NCI-H748 (cell line): ENCODE measurements around the gene BCL11A.

Experiments used
- DNase-seq: peaks from one replicate; lab custom pipeline; 2025; ENCODE audit not compliant: unreplicated experiment; lab: John Stamatoyannopoulos, UW

The BCL11A gene

DNA sequence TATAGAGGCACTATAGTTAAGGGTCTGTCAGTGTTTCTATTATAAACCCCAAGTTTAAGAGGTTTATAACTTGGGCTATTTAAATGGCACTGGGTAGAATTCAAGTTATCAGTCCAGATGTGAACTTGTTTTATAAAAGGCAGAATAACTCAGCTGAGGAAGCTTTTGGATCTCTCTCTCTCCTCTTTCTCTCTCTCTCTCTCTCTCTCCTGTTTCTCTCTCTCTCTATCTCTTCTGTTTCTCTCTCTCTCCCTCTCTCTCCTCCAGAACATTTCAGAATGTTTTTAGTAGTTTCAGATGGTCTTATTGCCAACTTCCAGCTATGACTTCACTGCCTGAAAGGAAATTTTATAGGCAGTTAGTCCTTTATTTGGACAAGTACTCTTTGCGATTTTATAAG lies 6.4 kb upstream of the BCL11A start:
- no peak for DNase-seq

DNA sequence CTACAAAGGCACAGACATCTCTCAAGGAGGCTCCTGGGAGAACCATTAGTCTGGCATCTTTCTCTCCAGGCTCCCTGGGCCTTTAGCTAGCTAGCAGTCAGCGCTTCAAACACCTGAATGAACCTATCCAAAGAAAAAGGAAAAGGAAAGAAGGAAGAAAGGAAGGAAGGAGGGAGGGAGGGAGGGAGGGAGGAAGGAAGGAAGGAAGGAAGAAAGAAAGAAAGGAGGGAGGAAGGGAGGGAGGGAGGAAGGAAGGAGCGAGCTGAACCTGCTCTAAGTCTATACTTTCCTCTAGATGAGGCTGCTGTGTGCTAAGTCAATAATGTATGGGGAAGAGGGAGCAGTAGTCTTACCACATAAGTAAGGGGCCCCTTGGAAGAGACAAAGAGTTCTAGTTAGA lies 5.1 kb upstream of the BCL11A start:
- no peak for DNase-seq

DNA sequence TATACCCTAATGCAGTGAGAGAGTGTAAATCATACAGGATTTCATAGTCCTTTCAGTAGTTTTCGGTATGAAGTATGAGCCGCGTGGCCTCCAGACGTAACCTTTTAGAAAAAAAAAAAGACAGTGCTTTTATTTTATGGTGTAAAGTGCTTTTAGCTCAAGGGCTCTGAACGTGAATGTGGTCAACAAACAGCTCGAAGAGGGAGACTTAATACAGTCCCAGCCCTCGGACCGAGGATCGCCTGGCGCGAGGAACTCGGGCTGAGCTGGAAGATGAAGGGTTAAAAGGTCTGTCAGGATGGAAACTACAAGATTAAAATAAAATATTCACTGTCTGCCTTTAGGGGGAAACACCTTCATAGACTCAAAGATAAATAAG lies 4.0 kb upstream of the BCL11A start:
- no peak for DNase-seq

DNA sequence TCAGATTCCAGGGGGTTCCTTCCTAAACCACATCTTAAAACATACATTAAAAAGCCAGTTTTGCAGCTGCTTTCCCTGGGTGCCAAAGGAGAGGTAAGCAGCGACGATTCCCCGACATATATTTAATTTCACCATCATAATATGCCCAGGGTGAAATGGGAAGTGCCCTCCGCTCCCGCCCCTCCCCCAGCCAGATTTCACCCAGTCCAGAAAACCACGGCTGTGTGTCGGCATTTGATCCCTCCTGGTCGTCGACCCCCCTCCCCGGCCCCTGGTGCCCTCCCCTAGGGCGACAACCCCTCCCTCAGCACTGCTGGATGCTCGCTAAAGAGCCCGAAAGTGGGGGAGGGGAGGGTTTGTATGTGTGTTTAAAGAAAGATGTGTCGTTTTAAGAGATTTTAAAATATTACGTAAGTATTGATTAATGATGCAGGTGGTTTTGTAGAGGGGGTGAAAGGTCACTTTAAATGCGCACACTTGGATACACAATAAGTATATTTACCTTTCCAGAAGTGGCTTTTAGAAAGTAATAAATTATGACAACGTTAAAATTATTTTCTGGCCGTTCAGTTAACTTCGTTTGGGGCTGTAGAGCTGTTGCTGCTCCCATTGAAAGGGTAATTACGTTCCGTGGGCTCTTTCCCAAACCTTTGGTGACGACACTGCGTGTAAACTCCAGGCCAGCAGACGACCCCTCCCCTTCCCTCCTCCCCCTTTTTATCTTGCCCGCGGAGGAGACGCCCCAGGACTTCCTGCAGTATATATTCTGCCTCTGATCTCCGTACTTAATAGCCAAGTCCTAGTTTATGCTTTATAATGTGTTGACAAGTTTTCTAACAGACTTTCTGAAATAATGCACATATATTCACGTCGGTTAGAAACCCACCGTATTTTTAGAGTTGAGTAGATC lies 3.4 kb upstream of the BCL11A start:
- peak; percentile 48 for DNase-seq

DNA sequence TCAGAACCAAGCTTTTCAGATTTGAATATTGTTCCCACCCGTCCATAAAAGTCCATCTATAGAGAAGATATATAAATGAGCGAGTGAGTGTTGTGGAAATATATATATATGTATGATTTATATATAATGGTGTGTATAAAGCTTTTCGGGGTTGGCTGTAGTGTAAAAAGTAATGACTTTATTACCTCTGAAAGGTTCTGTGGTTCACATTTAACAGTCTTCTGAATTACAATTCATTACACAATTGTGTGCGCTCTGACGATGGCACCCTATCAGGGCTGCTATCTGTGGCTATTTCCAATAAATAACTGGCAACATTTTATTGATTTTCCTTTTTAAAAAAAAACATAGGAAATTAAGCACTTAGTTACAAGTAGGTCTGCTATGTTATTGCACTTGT lies 2.7 kb upstream of the BCL11A start:
- no peak for DNase-seq

DNA sequence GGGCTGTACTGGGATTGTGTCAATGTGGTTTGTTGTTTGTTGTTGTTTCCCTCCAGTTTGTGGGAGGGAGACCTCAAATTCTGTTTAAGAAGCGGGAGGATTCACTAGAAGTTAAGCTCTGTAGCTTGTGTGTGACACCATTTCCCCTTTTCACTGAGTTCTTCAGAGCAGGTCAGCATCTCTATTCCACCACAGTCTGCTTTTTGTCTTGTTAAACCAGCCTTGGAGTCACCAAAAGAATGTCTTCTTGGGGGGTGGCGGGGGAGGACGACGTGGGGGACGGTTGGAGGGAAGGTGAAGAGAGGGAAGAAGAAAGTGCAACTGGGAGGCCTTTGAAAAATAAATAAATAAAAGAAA lies 2.3 kb upstream of the BCL11A start:
- no peak for DNase-seq

DNA sequence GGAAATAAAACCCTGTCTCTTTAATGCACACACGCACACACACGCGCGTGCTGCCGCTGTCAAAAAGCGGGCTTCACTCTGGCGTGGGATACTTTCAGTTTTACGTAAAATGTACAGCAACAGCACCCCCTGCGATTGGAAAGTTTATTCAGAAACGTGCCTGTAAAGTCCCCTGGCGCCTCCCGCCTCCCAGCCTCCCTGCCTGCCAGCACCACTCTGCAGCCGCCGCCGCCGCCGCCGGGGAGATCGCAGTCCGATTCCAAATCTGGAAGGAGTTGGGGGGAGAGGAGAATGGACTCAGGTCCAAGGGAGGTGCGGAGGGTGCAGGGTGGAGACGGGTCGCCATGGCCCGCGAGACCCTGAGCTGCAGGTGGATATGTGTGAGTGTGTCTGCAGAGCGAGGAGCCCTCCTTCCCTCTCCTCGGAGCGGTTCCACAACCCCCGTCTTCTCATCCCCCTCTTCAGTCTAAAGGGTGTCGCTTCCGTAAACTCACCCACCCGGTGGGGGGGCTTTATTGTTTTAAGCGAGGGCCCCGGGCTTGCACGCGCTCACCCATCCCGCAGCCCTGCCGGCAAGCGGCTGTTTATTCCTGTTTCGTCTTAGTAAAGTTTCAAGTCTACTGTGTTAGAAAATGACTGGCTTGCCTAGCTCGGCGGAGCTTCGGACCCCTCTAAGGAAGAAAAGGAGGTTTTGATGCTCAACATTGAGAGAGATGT lies 1.8 kb upstream of the BCL11A start:
- peak; percentile 59 for DNase-seq

DNA sequence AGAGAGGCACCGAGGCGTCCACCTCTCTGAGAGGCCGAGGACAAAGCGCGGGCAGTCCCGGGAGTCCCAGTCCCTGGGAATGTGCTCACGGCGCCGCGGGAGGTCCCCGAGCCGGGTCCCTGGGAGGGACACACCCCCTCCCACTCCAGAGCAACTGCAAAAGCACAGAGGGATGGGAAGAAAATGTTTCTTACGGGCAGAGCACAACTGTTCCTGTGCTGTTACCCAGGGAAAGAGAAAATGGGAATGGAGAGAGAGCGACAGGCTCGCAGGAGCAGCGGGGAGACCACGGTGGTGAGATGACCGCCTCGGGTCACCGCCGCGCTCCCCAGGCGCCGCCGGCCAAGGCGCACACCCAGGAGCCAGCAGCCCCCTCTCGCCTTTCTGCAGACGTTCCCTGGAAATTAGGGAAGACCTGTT lies 1.2 kb upstream of the BCL11A start:
- peak; percentile 48 for DNase-seq

DNA sequence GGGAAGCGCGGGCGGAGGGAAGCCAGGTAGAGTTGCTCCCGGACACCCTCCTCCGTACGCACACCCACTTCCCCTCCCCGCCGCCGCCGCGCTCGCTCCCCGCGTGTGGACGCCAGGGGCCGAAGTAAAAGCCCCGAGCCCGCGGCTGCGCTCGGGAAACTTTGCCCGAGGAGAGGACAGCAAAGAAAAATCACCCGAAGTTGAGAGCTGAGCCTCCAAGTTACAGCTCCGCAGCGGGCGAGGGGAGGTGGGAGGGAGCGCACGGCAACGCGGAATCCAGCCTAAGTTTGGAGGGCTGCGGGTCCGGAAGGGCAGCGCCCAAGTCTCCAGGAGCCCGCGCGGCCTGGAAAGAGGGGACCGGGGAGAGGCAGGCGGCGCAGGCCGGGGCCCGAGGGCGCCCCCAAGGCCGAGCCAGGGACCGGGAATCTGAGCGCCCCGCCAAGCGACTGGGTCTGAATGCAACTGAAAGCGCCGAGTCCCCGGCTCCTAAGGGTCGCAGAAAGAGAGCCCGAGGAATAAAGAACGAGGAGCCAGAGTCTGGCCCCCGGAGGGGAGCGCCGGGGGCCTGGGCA lies 706 bp upstream of the BCL11A start:
- peak; percentile 57 for DNase-seq

DNA sequence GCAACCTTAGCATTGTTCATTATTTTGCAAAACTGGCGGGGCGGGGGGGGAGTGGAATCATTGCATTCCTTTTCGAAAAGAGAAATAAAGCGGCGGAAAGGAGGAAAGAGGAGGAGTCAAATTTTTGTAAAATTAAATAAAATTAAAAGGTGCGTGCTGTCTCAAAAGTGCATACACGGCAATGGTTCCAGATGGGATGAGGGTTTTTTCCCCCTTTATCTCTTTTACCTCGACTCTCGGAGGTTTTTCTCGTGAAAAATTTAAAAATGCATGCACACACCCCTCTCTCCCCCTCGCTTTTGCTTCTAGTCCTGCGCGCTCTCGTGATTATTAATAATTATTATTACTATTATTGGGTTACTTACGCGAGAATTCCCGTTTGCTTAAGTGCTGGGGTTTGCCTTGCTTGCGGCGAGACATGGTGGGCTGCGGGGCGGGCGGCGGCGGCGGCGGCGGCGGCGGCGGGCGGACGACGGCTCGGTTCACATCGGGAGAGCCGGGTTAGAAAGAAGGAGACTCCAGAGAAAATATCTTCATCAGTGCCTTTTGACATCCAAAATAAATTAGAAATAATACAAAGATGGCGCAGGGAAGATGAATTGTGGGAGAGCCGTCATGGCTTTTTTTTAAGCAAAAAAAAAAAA lies 481 bp downstream of the BCL11A start:
- DNase-seq = peak; percentile 33

DNA sequence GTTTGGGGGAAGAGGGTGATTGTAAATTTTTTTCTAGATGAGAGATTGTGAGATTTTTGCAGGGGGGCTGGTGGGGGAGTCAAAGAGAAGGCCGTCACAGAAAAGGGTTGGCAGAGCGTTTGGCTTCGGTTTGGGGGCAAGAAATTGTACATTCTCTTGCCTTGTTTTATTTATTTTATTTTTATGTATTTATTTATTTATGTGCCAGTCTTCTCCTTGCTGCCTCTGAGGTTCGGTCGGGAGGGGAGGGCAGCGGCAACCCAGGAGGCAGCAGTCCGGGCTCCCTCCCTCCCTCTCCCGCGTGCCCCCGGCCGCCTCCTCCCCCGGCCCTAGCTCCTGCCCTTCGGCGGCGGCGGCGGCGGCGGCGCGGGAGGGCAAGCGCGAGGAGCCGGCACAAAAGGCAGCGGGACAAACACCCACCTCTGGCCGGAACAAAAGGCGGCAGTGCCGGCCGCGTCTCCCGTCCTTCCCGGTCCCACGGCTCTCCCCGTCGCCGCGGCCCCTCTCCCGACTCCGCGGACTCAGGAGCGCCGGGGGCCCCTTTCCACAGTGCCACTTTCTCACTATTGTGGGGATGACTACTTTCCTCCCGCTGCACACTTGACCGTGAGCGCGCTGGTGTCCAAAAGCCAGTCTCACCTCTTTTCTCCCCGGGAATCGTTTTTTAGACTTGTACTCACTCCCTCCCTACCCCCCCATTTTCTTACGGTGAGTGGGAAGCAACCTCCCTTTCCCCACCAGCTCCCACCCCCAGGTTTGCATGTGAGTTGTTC lies 1.2 kb downstream of the BCL11A start:
- peak; percentile 52 for DNase-seq

DNA sequence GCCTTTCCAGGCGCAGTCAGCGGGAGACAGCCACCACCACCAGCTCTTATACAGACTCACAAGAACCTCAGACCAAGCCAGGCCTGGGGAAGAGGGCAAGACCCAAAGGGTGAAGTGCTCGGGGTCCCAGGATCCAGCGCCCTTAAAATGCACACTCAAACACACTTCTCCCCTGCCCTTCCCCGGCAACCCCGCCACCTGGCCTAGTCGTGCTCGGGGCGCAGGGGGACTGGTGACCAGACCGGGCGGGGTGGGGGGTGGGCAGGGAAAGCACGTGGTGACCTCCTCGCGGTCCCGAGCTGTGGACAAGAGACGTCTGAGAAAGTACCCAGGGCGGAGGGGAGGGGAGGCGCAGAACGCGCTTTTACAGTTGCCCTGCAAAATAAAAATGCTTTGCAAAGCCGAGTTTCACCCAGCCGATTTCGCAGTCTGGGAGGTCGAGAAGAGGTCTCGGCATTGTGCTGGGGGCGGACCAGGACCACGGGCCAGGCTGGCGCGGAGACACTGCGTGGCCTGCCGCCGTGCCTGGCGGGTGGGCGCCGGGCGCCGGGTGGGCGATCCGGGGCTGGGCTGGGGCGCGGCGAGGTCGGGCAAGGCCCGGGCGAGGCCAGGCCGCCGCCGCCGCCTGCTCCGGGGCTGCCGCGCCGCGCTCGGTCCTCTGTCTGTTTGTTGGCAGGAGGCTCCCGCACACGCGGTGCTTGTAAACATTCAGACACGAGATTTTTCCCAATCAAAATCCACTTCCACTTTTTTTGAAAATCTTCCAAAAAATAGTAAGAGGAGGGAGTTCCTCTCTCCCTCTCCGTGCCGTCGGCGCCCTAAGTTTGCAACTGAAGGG lies 2.0 kb downstream of the BCL11A start:
- DNase-seq = peak; percentile 40

DNA sequence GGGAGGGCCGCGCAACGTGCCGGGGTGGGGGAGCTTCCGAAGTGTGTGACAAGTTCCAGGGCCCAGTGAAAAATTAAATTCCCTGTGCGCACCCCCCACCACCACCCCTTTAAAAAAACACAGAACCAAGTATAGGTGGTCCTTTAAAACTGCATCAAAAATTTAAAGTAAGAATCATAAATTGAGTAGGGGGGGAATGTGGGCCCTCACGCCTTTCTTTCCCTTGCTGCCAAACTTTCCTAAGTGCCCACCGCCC lies 2.5 kb downstream of the BCL11A start:
- DNase-seq = no peak

DNA sequence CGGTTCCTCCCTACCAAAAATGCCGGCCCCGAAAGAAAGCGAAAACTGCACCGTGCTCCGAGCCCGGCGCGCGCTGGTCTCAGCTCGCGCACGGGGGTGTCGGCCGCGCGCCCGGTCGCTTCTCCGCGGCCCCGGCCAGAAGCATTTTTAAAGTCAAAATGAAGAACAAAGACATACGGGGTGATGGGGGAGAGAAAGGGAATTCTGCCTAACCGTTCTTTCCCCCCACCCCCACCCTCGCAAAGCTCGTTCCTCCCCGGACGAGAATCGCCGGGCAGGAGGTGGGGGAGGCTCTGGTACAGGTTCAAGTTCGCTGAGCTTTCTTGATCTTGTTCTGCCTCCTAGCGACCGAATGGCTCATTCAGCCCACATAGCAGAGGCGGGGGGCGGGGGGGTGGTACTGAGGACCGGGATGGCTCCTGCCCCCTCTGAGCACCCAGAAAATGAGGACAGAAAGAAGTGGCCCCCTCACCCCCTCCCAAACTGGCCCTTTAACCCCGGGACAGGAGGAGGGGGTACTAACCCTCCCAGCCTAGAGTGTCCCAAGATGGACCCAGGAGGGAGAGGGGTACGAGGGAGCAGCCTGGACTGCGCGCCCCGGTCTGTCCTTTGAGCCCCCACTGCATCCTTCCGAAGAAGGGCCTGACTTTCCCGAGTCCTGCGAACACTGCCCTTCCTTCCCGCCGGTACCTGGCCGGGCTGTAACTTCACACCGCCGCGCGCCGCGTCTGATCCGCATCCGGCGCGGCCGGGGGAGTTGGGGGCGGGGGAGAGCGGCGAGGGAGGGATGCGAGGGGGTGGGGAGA lies 3.1 kb downstream of the BCL11A start:
- DNase-seq = peak; percentile 74

DNA sequence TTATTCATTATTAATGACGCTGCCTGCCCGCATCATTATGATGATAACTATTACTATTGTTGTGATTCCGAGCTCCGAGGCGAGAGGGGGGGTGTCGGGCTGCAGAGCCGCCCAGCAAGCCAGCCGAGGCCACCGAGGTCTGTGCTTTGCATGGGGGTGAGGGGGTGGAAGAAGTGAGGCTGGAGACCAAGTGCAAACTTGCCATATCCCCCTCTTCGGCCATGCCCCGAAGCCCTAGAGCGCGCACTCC lies 3.6 kb downstream of the BCL11A start:
- no peak for DNase-seq

DNA sequence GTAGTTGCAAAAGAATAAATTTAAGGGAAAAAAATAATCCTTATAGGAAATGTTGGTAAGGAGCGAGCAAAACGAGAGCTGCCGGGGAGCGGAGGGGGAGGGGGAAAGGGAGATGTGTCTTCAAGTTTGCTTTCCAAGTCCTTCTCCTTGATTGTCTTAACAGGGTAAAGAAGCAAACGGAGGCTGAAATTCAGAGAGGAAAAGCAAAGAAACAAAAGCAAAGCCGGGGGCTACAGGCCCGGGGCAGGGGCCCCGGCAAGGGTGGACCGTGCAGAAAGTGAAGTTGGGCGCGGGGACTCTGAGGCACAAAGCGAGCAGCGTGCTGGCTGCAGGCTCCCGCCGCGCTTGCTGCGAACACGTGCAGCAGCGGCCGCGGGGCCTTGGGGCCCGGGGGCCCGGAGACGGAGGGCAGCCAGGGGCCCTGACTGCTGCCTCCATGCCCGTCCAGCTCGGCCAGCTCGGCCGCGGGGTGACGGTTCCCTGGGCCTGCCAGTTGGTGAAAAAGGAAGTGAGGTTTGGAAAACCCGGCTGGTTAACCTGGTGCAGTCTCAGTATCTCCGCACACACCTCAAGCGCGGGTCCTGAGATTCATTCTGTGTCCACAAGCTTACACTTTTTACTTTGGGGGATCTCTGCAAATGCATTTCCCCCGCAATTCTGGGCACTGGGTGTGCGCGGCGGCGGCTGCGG lies 4.1 kb downstream of the BCL11A start:
- DNase-seq = peak; percentile 50

DNA sequence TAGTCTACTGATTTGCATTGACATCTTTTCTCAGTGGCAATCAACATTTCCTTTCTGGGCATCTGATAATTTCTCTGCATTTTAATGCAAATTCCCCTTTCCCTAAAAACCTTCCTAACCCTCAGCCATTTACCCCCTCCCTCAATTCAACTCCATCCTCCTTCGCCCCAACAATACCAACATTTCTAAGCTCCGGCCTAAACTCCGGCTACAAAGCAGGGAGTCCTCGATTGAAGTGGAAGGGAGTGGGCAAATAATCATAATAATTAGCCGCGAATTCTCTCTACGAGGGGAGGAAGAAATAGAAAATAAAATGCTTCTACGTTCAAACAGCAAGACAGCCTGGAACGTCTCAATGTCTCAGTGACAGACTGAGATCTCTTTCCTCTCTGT lies 4.6 kb downstream of the BCL11A start:
- no peak for DNase-seq

DNA sequence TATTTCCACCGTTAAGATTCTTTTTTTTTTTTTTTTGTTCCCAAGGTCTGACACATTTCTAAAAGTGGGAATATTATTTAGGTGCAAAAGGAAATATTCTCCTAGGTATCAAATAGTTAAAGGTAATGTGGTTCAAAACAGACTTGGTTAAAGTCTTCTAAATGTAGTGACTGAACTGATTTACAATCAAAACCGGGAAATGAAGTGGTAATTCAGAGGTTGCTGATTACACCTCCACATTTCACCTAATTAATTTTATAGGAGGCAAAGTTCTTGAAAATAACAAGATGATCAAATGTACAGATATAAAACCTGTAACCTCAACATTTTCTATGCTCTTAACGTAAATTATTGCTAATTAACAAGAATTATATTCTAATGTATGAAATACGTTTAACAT lies 5.1 kb downstream of the BCL11A start:
- no peak for DNase-seq

DNA sequence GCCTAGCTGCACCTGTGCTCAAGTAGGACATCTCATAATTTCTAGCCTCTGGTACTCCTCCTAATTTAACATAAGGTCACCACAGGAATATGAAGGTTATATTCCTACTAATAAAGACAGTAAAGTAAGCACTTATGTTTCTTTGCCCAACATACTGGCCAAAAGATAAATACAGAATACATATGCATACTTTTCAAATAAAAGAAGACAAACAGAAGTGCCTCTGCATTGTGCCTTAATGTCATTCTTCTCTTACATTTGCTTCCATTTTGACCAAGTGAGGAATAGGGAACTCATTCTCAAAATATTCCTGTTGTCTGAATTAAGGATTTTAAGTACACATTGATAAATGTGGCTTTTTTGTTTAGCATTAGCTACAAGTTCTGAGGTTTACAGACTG lies 5.6 kb downstream of the BCL11A start:
- DNase-seq = no peak
